WTC11 (cell line): ENCODE measurements around the gene MTCP1.

ENCODE experiments used
- ARID4B ChIP-seq: sonication (generic); formaldehyde crosslinking; IDR thresholded peaks from 2 replicates; pipeline ENCODE4 v1.8.0; 2023; ENCODE audit warnings: missing genetic modification reagents, mild to moderate bottlenecking, borderline replicate concordance
- CTCF ChIP-seq: fragments of 200-600 bp; IDR thresholded peaks from 2 replicates; pipeline ENCODE4 v1.8.0; 2022; ENCODE audit warnings: antibody characterized with exemption

- TF ChIP-seq CTCF (peak; percentile 46), ARID4B (CRISPR knock-in tag) (no peak)
Measured at GRCh38 chrX:155086202-155086840, 15.4 kb upstream of the MTCP1 start.
